GM18507 (cell line): ENCODE results near the gene CCL11.
"Not testable (repeated sequence)": the region's sequence is repeated elsewhere in the genome, so short reads cannot be mapped to it uniquely, and the experiment has no call there.

Experiments
- DNase-seq: peaks from one replicate; pipeline ENCODE4 v3.0.0; 2011; ENCODE audit warnings: low read depth; ENCODE audit not compliant: insufficient read length; ENCODE audit errors: extremely low spot score
- FAIRE-seq: peaks from 2 replicates; lab custom pipeline; 2011; peaks lifted over from hg19 to GRCh38; lab: Jason Lieb, UNC

CCL11 gene

DNA sequence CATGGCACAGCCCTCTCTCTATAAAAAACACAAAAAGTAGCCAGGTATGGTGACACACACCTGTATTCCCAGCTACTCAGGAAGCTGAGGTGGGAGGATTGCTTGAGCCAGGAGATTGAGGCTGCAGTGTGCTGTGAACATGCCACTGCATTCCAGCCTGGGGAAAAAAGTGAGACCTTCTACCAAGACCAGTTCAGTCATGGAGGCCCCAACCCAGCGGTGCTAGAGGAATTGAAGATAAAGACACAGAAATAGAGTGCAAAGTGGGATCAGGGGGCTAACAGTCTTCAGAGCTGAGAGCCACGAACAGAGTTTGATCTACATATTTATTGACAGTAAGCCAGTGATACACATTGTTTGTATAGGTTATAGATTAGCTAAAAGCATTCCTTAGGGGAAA lies 18.1 kb downstream of the CCL11 start:
- DNase-seq (no peak), FAIRE-seq (no peak)

GRCh38 chr17:34305061-34305460 lies 19.5 kb downstream of the CCL11 start:
- DNase-seq (no peak), FAIRE-seq (no peak)

GRCh38 chr17:34305606-34306005 lies 20.1 kb downstream of the CCL11 start:
- DNase-seq (no peak), FAIRE-seq (no peak)

DNA sequence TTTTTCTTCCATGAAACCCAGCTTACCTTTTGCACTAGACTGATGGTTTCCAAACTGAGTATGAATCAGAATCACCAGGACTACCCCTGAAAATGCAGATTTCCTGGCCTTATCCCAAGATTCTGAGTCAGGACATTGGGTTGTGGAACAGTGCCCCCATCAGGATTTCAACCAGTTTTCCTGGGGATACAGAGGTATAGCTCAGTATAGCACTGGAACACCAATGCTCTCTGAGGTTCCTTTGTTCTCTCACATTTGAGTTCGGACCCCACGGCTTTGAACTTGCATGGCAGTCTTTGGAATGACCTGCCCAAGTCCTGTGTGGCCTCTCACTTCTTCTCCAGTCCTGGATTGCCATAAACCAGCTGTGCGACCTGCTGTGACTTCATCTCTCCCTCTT lies 20.9 kb downstream of the CCL11 start:
- no peak for FAIRE-seq
- DNase-seq: no peak

- no peak for FAIRE-seq
- DNase-seq: no peak
These were observed 21.6 kb downstream of the CCL11 start for GRCh38 chr17:34307110-34307509.

- DNase-seq: no peak
- FAIRE-seq: no peak
These were observed 22.8 kb downstream of the CCL11 start for GRCh38 chr17:34308371-34308770.

- FAIRE-seq: no peak
- DNase-seq: no peak
These were observed 25.7 kb downstream of the CCL11 start for GRCh38 chr17:34311291-34311690.

DNA sequence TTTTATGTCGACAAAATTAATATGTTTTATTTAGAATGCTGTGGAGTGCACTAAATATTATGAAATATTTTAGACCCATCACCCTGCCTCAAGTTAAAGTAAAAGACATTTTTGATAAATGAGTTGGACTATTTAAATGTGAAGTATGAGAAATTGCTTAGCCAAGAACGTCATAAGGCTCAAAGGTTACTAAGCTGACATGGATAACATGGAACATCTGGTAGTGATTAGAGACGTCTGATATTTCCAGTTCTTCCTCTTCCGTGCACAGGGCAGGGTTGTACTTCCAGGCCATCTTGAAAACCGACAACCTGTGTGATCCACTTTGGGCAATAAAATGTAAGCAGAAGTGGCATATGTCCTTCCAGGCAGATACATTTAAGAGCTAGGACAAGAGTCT lies 26.5 kb downstream of the CCL11 start:
- DNase-seq (no peak), FAIRE-seq (no peak)

DNA sequence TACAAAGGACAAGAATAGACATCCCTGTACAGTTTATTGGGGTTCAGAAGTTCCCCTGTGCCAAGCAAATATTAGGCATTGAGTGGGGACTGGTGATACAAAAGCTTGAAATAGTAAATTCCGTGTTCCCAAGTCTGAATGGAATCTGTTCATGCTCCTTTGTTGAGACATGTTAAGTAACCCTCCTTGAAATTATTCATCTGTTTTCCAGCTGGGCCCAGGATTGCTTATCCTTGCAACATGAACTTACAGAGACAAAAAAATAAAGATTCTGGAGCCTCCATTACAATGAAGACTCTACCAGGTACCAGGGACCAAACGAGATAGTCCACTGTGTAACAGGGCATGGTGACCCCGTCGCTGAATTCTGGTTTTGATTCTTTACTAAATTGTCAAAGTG lies 27.6 kb downstream of the CCL11 start:
- no peak for FAIRE-seq
- no peak for DNase-seq

DNA sequence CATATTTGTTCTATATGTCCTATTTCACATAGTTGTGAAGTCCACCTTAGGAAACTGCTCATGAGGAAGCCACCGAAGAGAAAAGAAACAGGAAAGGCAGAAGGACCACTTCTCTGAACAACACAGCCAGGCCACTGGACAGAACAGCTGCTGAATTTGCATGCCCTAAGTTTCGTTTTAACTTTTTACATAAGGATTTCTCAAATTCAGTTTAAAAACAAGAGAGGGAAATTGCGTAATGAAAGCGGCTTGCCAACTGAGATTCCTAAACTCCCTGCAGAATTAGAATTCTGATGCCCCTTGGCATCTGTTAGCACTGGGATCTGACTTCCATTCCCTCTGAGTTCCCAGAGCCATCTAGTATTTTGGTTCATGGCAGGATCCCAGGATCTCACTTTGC lies 28.7 kb downstream of the CCL11 start:
- peak; percentile 29 for FAIRE-seq
- no peak for DNase-seq

DNA sequence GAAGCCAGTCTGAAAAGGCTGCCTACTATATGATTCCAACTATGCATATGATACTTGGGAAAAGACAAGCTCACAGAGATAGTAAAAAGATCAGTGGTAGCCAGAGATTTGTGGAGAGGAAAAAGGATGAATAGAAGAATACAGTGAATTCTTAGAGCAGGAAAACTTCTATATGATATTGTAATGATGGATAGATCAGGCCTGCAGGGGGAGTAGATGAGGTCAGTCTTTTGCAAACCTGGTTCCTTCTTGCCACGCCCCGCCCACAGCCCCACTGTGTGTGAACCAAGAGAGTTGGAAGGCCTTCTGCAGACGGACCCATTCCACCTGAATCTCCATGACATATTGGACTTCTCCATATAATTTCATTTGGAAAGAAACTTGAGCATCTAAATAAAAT lies 32.9 kb downstream of the CCL11 start:
- DNase-seq (no peak), FAIRE-seq (no peak)

DNA sequence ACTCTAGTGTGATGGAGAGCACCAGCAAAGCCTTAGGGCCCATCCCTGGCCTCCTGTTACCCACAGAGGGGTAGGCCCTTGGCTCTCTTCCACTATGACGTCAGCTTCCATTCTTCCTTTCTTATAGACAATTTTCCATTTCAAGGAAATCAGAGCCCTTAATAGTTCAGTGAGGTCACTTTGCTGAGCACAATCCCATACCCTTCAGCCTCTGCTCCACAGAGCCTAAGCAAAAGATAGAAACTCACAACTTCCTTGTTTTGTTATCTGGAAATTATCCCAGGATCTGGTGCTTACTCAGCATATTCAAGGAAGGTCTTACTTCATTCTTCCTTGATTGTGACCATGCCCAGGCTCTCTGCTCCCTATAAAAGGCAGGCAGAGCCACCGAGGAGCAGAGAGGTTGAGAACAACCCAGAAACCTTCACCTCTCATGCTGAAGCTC lies 33.5 kb downstream of the CCL11 start, which contains the start of gene CCL8:
Gene CCL8 (plus strand): TSS at position 397 of the 445 bp plus-strand sequence. CDS start 67 bp downstream, outside the sequence.
- no peak for FAIRE-seq

GRCh38 chr17:34321964-34322363 lies 36.4 kb downstream of the CCL11 start:
- no peak for FAIRE-seq

More for the DNA sequence above, 33.5 kb downstream of the CCL11 start, which contains the start of gene CCL8:
- DNase-seq: no peak

DNA sequence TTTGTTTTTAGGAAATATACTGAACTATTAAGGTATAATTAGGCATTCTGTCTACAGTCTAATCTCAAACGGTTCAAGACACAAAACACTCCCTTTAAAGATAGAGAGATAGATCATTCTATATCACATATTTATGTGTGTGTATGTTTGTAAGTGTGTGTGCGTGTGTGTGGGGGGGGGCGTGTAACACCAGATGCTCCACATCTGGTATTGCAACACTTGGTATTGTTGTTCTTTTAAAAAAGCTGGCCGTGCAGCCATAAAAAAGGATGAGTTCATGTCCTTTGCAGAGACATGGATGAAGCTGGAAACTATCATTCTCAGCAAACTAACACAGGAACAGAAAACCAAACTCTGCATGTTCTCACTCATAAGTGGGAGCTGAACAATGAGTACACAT lies 42.0 kb downstream of the CCL11 start:
- FAIRE-seq, DNase-seq: not testable (repeated sequence)

More at GRCh38 chr17:34321964-34322363, 36.4 kb downstream of the CCL11 start:
- no peak for DNase-seq

- no peak for FAIRE-seq
- no peak for DNase-seq
These were observed 52.2 kb downstream of the CCL11 start for GRCh38 chr17:34337701-34338100.
